ENCODE data around the gene ADAMTS15.

DNA sequence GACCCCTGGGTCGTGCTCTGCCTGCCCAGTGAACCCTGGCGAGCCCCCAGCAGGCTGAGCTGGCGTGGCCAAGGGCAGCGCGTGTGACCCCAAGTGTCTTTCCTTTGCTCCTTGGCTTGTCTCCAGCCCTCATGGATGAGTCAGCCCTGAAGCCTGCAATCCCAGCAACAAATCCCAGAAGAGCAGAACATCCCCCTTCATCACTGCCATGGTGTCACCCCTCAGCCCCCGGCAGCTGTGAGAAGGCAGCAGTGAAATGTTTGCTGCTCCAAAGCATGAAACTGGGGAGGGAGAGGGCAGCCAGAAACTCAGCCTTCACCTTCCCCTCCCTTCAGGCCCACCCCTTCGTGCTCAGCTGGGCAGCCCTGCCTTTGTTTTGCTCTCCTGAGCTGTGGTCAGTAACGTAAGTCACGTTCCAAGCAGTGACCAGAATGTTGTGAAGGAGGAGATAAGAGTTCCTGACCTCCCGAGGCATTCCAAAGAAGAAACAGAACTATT is 29.8 kb downstream of the ADAMTS15 start:
- TF ChIP-seq, protein P1, sequence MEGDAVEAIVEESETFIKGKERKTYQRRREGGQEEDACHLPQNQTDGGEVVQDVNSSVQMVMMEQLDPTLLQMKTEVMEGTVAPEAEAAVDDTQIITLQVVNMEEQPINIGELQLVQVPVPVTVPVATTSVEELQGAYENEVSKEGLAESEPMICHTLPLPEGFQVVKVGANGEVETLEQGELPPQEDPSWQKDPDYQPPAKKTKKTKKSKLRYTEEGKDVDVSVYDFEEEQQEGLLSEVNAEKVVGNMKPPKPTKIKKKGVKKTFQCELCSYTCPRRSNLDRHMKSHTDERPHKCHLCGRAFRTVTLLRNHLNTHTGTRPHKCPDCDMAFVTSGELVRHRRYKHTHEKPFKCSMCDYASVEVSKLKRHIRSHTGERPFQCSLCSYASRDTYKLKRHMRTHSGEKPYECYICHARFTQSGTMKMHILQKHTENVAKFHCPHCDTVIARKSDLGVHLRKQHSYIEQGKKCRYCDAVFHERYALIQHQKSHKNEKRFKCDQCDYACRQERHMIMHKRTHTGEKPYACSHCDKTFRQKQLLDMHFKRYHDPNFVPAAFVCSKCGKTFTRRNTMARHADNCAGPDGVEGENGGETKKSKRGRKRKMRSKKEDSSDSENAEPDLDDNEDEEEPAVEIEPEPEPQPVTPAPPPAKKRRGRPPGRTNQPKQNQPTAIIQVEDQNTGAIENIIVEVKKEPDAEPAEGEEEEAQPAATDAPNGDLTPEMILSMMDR (IDR thresholded peaks at IDR 0.05) = no peak
- no peak for TF ChIP-seq EZH2 (IDR thresholded peaks at IDR 0.05; ENCODE audit: borderline replicate concordance, insufficient read depth, low read depth, low read length, poor library complexity, severe bottlenecking)

Data from B cell (primary cell).